HepG2 (cell line): Measurements from ENCODE around the gene ALPK3. TPM values are rescaled to one million over a fixed set of nuclear protein-coding genes. Genes with fewer than 3 reads are reported as not detected.

ENCODE experiments used
- ARID5B ChIP-seq: IDR thresholded peaks from 2 replicates; pipeline ENCODE4 v1.4.0; 2020; ENCODE audit warnings: mild to moderate bottlenecking, missing genetic modification reagents
- BCLAF1 ChIP-seq: fragments of 450-650 bp; IDR thresholded peaks from 2 replicates; pipeline ENCODE4 v1.6.1; 2017; ENCODE audit warnings: mild to moderate bottlenecking
- HDAC6 ChIP-seq: fragments of 200-600 bp; sonication (generic); IDR thresholded peaks from 2 replicates; pipeline ENCODE4 v1.7.0; 2017; ENCODE audit warnings: mild to moderate bottlenecking, antibody characterized with exemption, low read length, low read depth
- KIAA2018 ChIP-seq: sonication (generic); formaldehyde crosslinking; IDR thresholded peaks from 2 replicates; pipeline ENCODE4 v1.5.0; 2020; ENCODE audit warnings: mild to moderate bottlenecking, missing genetic modification reagents, borderline replicate concordance
- MAX ChIP-seq: IDR thresholded peaks from 2 replicates; pipeline ENCODE4 v1.6.1; 2012; ENCODE audit warnings: inconsistent platforms
- PRDM10 ChIP-seq: sonication (generic); formaldehyde crosslinking; IDR thresholded peaks from 2 replicates; pipeline ENCODE4 v1.4.0; 2020; ENCODE audit warnings: low read depth, missing genetic modification reagents
- SALL2 ChIP-seq: sonication (generic); formaldehyde crosslinking; IDR thresholded peaks from 2 replicates; pipeline ENCODE4 v1.8.1; 2023; ENCODE audit warnings: mild to moderate bottlenecking, missing genetic modification reagents, inconsistent platforms
- polyA plus RNA-seq, 8 experiments: library from polyadenylated mRNA; depleted of rRNA in 3 of 8; stranded (reverse) in 7 of 8; unstranded in 1 of 8; fragments of >200 nt; fragmentation: Illumina TruSeq in 4 of 8; extraction: Trizol in 4 of 8; gene quantifications; 2 replicates each; pipeline versions ENCODE4 v1.2.1 to v1.2.3, GENCODE V29; 2011 to 2016; ENCODE audit warnings: low read depth in 4 of 8, missing spikeins in 1 of 8, mixed read lengths in 1 of 8; ENCODE audit not compliant: insufficient read depth in 1 of 8
- total RNA-seq, 5 experiments: library from RNA; depleted of rRNA; stranded (reverse); fragments of >200 nt; fragmentation: Illumina TruSeq; extraction: Trizol; gene quantifications; 2 replicates each; pipeline ENCODE4 v1.2.3, GENCODE V29; 2016; ENCODE audit warnings: low read depth in 1 of 5

The ALPK3 gene
- total and polyA plus RNA-seq, 2 of the 13 experiments (the other 11 are each of a cell fraction or from before 2014, with no cell fraction given), result 0.04 to 0.42 TPM

DNA sequence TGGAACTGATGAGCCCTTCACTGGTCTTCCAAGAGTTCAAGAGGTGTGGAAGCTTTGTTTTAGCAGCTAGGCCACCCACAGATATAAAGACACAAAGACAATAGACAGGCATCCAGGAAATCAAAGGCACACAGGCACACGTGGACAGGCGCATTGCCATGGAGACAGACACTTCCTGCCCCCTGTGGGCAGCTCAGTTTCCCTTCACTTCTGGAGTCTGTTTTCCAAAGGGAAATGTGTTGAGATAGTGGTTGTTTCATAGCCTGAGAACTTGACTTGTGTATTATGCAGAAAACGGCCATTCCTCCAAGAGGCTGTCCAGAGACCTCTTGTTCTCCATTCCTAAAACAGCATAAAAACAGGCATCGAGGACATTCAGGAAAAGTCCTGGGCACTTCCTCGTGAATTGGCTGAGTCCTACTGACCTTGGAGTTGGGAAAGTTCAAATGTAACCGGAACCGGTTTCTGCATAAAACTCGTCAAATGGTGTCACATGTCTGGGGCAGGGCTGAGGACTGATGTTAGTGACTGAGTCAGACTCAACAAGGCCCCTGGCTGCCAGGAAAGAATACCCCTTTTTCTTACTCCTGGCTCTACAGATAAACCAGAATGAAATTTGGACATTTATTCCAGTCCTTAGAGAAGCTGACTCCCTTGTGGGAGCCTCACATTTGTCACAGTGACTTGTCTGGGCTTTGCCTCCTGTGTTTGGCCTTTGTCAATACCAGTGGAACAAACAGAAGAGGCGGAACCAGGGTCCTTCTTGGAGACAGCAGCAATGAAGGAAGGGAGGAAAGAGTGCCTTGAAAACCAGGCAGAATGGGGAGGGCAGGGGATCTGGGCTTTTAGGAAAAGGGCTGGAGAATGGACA is 1.3 kb downstream of the ALPK3 start (continued):
- TF ChIP-seq KIAA2018, result no peak
- peak; percentile 34 for TF ChIP-seq MAX
- no peak; the same call in 1 of the 2 replicates for TF ChIP-seq ARID5B (CRISPR knock-in tag)
- TF ChIP-seq HDAC6, result no peak
- no peak for TF ChIP-seq BCLAF1
- TF ChIP-seq SALL2 (CRISPR knock-in tag), result no peak
- TF ChIP-seq PRDM10 (CRISPR knock-in tag), result peak; percentile 52; the same call in 1 of the 2 replicates
